ENCODE results near the gene PCSK5. TPM values are rescaled to one million over a fixed set of nuclear protein-coding genes. Genes with fewer than 3 reads are reported as not detected.

Gene PCSK5
- polyA plus RNA-seq, 1 experiment, result 1.6 TPM

DNA sequence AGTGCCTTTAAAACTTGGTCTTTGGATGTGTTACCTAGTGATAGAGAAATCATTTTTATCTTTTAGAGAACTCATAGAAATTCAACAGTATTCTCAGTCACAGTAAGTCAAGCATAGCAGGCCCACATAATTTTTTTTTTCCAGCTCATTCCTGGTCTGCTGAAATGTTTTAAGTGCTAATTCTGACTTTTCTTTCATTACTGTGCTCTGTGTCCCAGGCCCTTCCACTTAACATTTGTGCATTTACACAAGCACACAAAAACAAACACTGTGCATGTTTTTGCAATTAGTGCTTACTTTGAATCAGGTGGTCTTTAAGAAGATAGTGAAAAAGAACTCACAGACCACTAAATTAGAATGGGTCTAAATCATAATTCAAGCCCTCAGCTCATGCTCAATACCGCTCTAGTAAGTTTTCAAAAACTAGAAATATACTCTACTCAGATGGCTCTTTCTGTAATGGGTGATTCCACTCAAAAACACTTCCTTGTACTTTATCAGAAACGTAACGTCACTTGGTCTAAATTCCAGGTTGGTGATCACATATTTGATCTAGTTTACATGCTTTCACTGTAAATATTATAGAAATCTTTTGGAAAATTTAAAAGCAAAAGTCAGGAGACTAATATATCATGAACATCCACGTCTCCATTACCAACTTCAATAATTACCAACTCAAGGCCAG lies 107.8 kb downstream of the PCSK5 start:
- H3K4me3 ChIP-seq (ENCODE audit: low read depth, low read length), result no peak overlapping the region
- TF ChIP-seq, protein P1, sequence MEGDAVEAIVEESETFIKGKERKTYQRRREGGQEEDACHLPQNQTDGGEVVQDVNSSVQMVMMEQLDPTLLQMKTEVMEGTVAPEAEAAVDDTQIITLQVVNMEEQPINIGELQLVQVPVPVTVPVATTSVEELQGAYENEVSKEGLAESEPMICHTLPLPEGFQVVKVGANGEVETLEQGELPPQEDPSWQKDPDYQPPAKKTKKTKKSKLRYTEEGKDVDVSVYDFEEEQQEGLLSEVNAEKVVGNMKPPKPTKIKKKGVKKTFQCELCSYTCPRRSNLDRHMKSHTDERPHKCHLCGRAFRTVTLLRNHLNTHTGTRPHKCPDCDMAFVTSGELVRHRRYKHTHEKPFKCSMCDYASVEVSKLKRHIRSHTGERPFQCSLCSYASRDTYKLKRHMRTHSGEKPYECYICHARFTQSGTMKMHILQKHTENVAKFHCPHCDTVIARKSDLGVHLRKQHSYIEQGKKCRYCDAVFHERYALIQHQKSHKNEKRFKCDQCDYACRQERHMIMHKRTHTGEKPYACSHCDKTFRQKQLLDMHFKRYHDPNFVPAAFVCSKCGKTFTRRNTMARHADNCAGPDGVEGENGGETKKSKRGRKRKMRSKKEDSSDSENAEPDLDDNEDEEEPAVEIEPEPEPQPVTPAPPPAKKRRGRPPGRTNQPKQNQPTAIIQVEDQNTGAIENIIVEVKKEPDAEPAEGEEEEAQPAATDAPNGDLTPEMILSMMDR (IDR thresholded peaks at IDR 0.05; ENCODE audit: low read depth, low read length), result no peak
- no peaks in the 10 kb centered on the region for H3K9me3 ChIP-seq (ENCODE audit: control insufficient read depth, insufficient read depth, low read length)
- ChIA-PET CTCF (no interaction called here), POLR2A (no interaction called here)
- no peak for DNase-seq (ENCODE audit: low read depth, low spot score)
- no peaks in the 10 kb centered on the region for H3K27me3 ChIP-seq (ENCODE audit: control insufficient read depth, insufficient read depth, low read length)
- H3K27ac ChIP-seq (ENCODE audit: low read depth, low read length), result no peak overlapping the region

DNA sequence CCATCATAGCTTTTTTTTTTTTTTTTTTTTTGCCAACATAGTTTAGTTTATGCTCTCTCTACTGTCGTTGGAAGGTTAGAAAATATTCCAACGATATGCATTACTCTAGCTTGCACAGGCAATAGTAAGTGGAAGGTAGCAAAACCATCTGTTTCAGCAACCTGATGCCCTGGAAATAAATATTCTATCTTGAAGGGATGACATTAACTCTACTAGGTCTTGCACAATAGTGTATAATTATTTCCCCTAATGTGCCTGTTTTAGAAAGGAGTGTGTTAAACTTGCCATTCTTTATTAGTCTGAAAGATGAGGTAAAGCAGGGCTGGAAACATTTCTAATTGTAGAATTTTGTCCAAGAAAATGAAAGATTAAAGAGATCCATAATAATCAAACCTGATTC lies 111.0 kb downstream of the PCSK5 start:
- Histone ChIP-seq H3K27me3 (ENCODE audit: control insufficient read depth, insufficient read depth, low read length) (no peaks in the 10 kb centered on the region), H3K9me3 (ENCODE audit: control insufficient read depth, insufficient read depth, low read length) (no peaks in the 10 kb centered on the region), H3K4me3 (ENCODE audit: low read depth, low read length) (no peak overlapping the region), H3K27ac (ENCODE audit: low read depth, low read length) (no peak overlapping the region)
- DNase-seq (ENCODE audit: low read depth, low spot score), result no peak
- TF ChIP-seq, protein P1 (IDR thresholded peaks at IDR 0.05; ENCODE audit: low read depth, low read length), result no peak
- ChIA-PET CTCF (interaction anchor here (0.6 kb wide), 1 partner anchor 302 kb away, joined by 3 read pairs; no protein-coding TSS in a partner anchor), POLR2A (no interaction called here)

DNA sequence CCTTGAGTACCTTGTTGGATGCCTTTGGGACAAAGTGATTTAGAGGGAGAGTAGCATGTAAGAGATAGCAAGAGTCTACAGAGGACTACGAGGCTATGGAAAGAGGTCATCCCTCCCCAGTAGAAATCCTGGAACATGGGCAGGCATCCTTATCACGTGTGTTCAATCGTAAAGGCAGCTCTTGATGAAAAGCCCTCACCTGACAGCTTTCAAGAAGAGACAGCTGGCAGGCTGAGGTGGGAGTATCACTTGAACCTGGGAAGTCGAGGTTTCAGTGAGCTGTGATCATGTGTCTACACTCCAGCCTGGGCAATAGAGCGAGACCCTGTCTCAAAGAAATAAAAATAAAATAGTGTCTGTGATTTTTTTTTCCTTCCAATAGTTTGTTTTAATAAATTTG lies 112.6 kb downstream of the PCSK5 start:
- DNase-seq (ENCODE audit: low read depth, low spot score), result no peak
- CTCF ChIA-PET, result no interaction called here
- no peaks in the 10 kb centered on the region for H3K27me3 ChIP-seq (ENCODE audit: control insufficient read depth, insufficient read depth, low read length)
- H3K4me3 ChIP-seq (ENCODE audit: low read depth, low read length), result no peak overlapping the region
- TF ChIP-seq, protein P1 (IDR thresholded peaks at IDR 0.05; ENCODE audit: low read depth, low read length), result no peak
- H3K27ac ChIP-seq (ENCODE audit: low read depth, low read length), result no peak overlapping the region
- no peaks in the 10 kb centered on the region for H3K9me3 ChIP-seq (ENCODE audit: control insufficient read depth, insufficient read depth, low read length)
- POLR2A ChIA-PET, result no interaction called here

DNA sequence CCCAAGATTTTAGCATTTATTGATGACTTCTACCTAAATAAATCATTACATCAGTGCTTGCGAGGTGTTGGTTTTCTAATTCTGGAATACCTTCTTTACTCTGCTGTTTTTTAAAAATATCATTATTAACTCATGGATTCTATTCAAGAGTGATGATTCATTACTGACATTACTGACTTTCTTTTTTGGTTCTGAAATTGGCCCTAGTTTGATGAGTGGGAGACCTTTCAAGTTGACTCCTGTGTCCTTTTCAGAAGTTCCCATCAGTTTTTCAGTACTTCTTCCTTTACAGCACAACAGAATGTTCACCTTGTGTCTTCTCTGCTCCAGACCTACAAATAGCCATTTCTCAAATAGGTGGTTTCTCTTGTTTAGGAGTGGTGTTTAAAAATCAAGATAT lies 114.1 kb downstream of the PCSK5 start:
- Histone ChIP-seq H3K27me3 (ENCODE audit: control insufficient read depth, insufficient read depth, low read length) (no peaks in the 10 kb centered on the region), H3K9me3 (ENCODE audit: control insufficient read depth, insufficient read depth, low read length) (no peaks in the 10 kb centered on the region), H3K27ac (ENCODE audit: low read depth, low read length) (no peak overlapping the region), H3K4me3 (ENCODE audit: low read depth, low read length) (no peak overlapping the region)
- ChIA-PET CTCF (no interaction called here), POLR2A (no interaction called here)
- no peak for DNase-seq (ENCODE audit: low read depth, low spot score)
- TF ChIP-seq, protein P1 (IDR thresholded peaks at IDR 0.05; ENCODE audit: low read depth, low read length), result no peak

DNA sequence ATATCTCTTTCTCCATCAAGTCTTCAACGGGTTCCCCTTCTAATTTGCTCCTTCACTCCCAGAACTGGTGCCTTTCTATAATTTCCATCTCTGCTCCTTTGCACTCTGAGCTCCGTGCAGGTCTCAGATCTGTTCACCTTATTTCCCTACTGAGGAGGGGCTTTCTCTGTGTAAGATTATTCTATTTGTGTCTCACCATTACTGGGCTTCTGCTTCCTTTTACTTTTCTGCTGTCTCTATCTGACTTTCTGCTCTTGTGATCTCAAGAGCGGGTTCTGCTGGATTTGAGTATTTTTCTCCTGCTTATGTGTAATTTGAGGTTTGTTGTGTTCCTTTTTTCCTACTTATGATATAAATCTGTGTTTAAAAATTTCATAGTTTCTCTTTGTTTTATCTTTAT lies 117.5 kb downstream of the PCSK5 start:
- H3K27me3 ChIP-seq (ENCODE audit: control insufficient read depth, insufficient read depth, low read length), result no peaks in the 10 kb centered on the region

More for the DNA sequence above, 117.5 kb downstream of the PCSK5 start:
- POLR2A ChIA-PET, result no interaction called here
- CTCF ChIA-PET, result no interaction called here
- DNase-seq (ENCODE audit: low read depth, low spot score), result no peak
- Histone ChIP-seq H3K4me3 (ENCODE audit: low read depth, low read length) (no peak overlapping the region), H3K27ac (ENCODE audit: low read depth, low read length) (no peak overlapping the region), H3K9me3 (ENCODE audit: control insufficient read depth, insufficient read depth, low read length) (no peaks in the 10 kb centered on the region)
- TF ChIP-seq, protein P1 (IDR thresholded peaks at IDR 0.05; ENCODE audit: low read depth, low read length), result no peak
